ENCODE measurements around the gene ATRIP. TPM values are rescaled to one million over a fixed set of nuclear protein-coding genes. Genes with fewer than 3 reads are reported as not detected.

The ATRIP gene
- total and polyA plus RNA-seq, 4 donors, result 1.7 to 4.6 (median 2.9) TPM

GRCh38 chr3:48426401-48426909, 20.1 kb upstream of the ATRIP start:
- no peaks in the 10 kb centered on the region for H3K27me3 ChIP-seq (ENCODE audit: control insufficient read depth in 4 of 4, insufficient read depth in 4 of 4, low read length in 3 of 4)
- no peak for DNase-seq (ENCODE audit: low spot score)
- peak overlapping the region; percentile 36 to 43 for H3K27ac ChIP-seq (ENCODE audit: low read depth in 1 of 2, low read length in 2 of 2)
- TF ChIP-seq REST (IDR thresholded peaks at IDR 0.05) (no peak), MAX (IDR thresholded peaks at IDR 0.05) (no peak), ATF3 (IDR thresholded peaks at IDR 0.05) (no peak), JUND (IDR thresholded peaks at IDR 0.05) (no peak), ZBTB33 (IDR thresholded peaks at IDR 0.05) (no peak)
- H3K4me3 ChIP-seq (ENCODE audit: low read depth in 1 of 3, low read length in 3 of 3), result peak overlapping the region in 1 of 3 donors; percentile 80
- peak overlapping the region in 1 of 2 donors; percentile 23 for H3K9ac ChIP-seq (ENCODE audit: low read depth in 1 of 2, low read length in 2 of 2)
- WGBS, result 26% methylated on average over 11 of the region's 11 CpGs
- peaks cover 0 to 2% (median 0%) of the 10 kb centered on the region in 4 donors for H3K36me3 ChIP-seq (ENCODE audit: control insufficient read depth in 4 of 4, insufficient read depth in 3 of 4, low read depth in 1 of 4, low read length in 3 of 4)
- H3K9me3 ChIP-seq (ENCODE audit: control insufficient read depth in 4 of 4, low read length in 3 of 4), result no peaks in the 10 kb centered on the region
- peaks cover 36 to 83% (median 65%) of the 10 kb centered on the region in 4 donors for H3K4me1 ChIP-seq (ENCODE audit: control insufficient read depth in 4 of 4, insufficient read depth in 4 of 4, low read length in 3 of 4)

GRCh38 chr3:48426944-48427629, 19.4 kb upstream of the ATRIP start:
- peak overlapping the region; percentile 54 to 89 for H3K27ac ChIP-seq (ENCODE audit: low read depth in 1 of 2, low read length in 2 of 2)
- peaks cover 0 to 1% (median 0%) of the 10 kb centered on the region in 4 donors for H3K36me3 ChIP-seq (ENCODE audit: control insufficient read depth in 4 of 4, insufficient read depth in 3 of 4, low read depth in 1 of 4, low read length in 3 of 4)
- DNase-seq (ENCODE audit: low spot score), result no peak
- no peaks in the 10 kb centered on the region for H3K9me3 ChIP-seq (ENCODE audit: control insufficient read depth in 4 of 4, low read length in 3 of 4)
- WGBS, result 26% methylated on average over 8 of the region's 8 CpGs
- no peaks in the 10 kb centered on the region for H3K27me3 ChIP-seq (ENCODE audit: control insufficient read depth in 4 of 4, insufficient read depth in 4 of 4, low read length in 3 of 4)
- peak overlapping the region; percentile 0 to 80 (median 58) for H3K4me3 ChIP-seq (ENCODE audit: low read depth in 1 of 3, low read length in 3 of 3)
- H3K9ac ChIP-seq (ENCODE audit: low read depth in 1 of 2, low read length in 2 of 2), result peak overlapping the region in 1 of 2 donors; percentile 72
- TF ChIP-seq REST (IDR thresholded peaks at IDR 0.05) (no peak), HNF4A (conservative IDR thresholded peaks at IDR 0.05) (peak in 1 of 2 donors; percentile 21), ZBTB33 (IDR thresholded peaks at IDR 0.05) (no peak), TAF1 (conservative IDR thresholded peaks at IDR 0.05) (no peak)
- peaks cover 36 to 83% (median 68%) of the 10 kb centered on the region in 4 donors for H3K4me1 ChIP-seq (ENCODE audit: control insufficient read depth in 4 of 4, insufficient read depth in 4 of 4, low read length in 3 of 4)

All from liver (tissue), 9 donors.